ENCODE data around the gene NAP1L1. TPM values are rescaled to one million over a fixed set of nuclear protein-coding genes. Genes with fewer than 3 reads are reported as not detected.

The NAP1L1 gene
- total RNA-seq, 1 experiment from 2014 or later: 587 TPM

DNA sequence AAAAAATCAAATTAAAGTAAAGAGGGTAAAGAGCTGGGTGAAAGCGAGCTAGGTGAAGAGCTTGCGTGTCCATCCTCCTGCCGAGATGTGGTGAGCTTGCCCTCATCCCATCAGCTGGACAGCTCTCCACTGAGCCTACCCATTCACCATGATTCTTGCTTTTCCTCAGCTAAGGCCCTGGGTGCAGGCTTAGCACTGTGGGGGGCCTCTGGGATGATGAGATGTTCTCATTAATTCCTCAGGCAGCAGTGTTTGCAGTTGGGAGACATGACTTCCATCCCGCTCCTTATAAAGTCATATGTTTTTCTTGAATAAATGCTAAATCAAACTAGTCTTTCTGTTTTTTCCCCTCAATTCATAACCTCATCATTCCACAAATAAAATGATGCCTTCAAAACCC, 70.9 kb downstream of the NAP1L1 start:
- peaks cover 28% of the 10 kb centered on the region for H3F3A ChIP-seq (ENCODE audit: insufficient read depth, low read depth)
- no peak overlapping the region for H2AFZ ChIP-seq
- CTCF ChIA-PET: no interaction called here
- H3K79me2 ChIP-seq (ENCODE audit: low read depth): no peaks in the 10 kb centered on the region
- no peaks in the 10 kb centered on the region for H3K9me2 ChIP-seq (ENCODE audit: insufficient read depth)
- no peaks in the 10 kb centered on the region for H3K27me3 ChIP-seq (ENCODE audit: insufficient read depth, low read depth)
- intact Hi-C loops (cut with micrococcal nuclease; ENCODE audit: unreplicated experiment): no loop called here
- no TSS peak for BruUV-seq (replicated peaks)
- POLR2A ChIA-PET (ENCODE audit: unreplicated experiment): interaction anchor here (0.6 to 0.7 kb wide), 2 partner anchors 11 to 123 kb away, joined by 3 to 6 read pairs; no protein-coding TSS in a partner anchor
- H3K4me1 ChIP-seq (replicated peaks; ENCODE audit: insufficient read depth): peaks cover 44% of the 10 kb centered on the region
- TF ChIP-seq, protein P1, sequence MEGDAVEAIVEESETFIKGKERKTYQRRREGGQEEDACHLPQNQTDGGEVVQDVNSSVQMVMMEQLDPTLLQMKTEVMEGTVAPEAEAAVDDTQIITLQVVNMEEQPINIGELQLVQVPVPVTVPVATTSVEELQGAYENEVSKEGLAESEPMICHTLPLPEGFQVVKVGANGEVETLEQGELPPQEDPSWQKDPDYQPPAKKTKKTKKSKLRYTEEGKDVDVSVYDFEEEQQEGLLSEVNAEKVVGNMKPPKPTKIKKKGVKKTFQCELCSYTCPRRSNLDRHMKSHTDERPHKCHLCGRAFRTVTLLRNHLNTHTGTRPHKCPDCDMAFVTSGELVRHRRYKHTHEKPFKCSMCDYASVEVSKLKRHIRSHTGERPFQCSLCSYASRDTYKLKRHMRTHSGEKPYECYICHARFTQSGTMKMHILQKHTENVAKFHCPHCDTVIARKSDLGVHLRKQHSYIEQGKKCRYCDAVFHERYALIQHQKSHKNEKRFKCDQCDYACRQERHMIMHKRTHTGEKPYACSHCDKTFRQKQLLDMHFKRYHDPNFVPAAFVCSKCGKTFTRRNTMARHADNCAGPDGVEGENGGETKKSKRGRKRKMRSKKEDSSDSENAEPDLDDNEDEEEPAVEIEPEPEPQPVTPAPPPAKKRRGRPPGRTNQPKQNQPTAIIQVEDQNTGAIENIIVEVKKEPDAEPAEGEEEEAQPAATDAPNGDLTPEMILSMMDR (conservative IDR thresholded peaks at IDR 0.05): no peak
- no peak for TF ChIP-seq EZH2 (IDR thresholded peaks at IDR 0.05; ENCODE audit: low read depth)
- H4K20me1 ChIP-seq (ENCODE audit: insufficient read depth): no peaks in the 10 kb centered on the region
- no peak overlapping the region for H3K4me2 ChIP-seq
- no peak overlapping the region for H3K27ac ChIP-seq
- no peaks in the 10 kb centered on the region for H3K36me3 ChIP-seq (ENCODE audit: low read depth)
- no peaks in the 10 kb centered on the region; the same call in 1 of the 2 replicates for H3K9me3 ChIP-seq (ENCODE audit: insufficient read depth, low read depth)
- no peak for DNase-seq
- no peak overlapping the region for H3K4me3 ChIP-seq

DNA sequence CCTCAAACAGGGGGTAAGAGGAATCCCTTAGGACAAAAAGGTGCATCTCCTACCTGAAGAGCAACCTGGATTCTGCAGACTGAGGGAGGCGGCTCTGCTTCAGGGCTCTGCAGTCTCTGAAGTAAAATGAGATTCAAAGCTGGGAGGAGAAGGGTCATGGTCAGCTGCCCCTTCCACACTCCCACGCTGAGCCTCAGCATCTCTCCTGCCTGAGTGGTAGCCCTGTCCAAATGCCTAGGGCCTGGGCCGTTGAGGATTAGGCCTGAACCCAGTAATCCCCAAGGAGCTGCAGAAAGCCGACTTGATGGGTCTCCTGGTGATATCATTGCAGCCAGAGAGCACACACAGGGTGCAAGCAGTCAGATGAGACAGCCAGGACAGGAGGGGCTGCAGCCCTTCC, 71.8 kb downstream of the NAP1L1 start:
- H3K27me3 ChIP-seq (ENCODE audit: insufficient read depth, low read depth): no peaks in the 10 kb centered on the region
- H3K79me2 ChIP-seq (ENCODE audit: low read depth): no peaks in the 10 kb centered on the region
- no TSS peak for BruUV-seq (replicated peaks)
- no peak for DNase-seq
- H3K4me2 ChIP-seq: no peak overlapping the region
- TF ChIP-seq EZH2 (IDR thresholded peaks at IDR 0.05; ENCODE audit: low read depth): no peak
- TF ChIP-seq, protein P1 (conservative IDR thresholded peaks at IDR 0.05): no peak
- H3K4me3 ChIP-seq: no peak overlapping the region
- H3K27ac ChIP-seq: no peak overlapping the region
- H2AFZ ChIP-seq: no peak overlapping the region
- H3K36me3 ChIP-seq (ENCODE audit: low read depth): no peaks in the 10 kb centered on the region
- intact Hi-C loops (cut with micrococcal nuclease; ENCODE audit: unreplicated experiment): no loop called here
- no peaks in the 10 kb centered on the region; the same call in 1 of the 2 replicates for H3K9me3 ChIP-seq (ENCODE audit: insufficient read depth, low read depth)
- H4K20me1 ChIP-seq (ENCODE audit: insufficient read depth): no peaks in the 10 kb centered on the region
- H3K4me1 ChIP-seq (replicated peaks; ENCODE audit: insufficient read depth): peaks cover 35% of the 10 kb centered on the region
- H3K9me2 ChIP-seq (ENCODE audit: insufficient read depth): no peaks in the 10 kb centered on the region
- peaks cover 18% of the 10 kb centered on the region for H3F3A ChIP-seq (ENCODE audit: insufficient read depth, low read depth)
- CTCF ChIA-PET: no interaction called here
- POLR2A ChIA-PET (ENCODE audit: unreplicated experiment): interaction anchor here (0.5 kb wide), 1 partner anchor 251 kb away, joined by 3 read pairs; no protein-coding TSS in a partner anchor

DNA sequence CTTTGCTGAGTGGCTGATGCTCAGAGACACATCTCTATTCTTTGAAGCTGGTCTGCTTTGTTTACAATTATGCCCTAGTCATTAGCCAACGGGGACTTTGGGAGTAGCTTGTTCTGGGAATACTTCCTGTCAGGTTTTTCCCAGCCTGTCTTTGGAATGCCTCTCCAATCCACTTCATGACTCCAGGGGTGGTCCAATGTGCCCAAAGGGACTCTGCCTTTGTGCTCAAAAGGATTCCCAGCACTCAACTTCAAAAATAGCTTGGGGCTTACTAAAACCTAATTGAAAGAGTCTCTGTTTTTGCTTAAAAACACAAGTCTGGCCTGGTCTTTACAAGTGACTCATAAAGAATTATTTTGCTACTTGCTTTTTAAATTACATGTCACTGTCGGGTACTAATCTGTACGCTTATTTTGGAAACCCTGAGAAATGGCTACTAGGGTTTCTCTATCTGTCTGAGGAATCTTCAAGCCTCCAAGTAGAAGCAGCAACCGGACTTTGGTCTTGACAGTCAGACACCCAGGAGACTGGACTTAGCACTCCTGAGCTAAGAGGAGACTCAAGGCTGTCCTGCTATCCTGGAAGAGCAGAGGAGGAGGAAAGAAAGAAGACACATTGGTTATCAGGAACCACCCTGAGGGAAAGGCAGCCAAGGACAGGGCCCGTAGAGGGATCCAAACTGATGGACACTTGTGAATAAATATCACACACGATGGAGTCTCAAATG, 73.6 kb downstream of the NAP1L1 start:
- no peak overlapping the region for H3K4me2 ChIP-seq
- no peaks in the 10 kb centered on the region for H4K20me1 ChIP-seq (ENCODE audit: insufficient read depth)
- intact Hi-C loops (cut with micrococcal nuclease; ENCODE audit: unreplicated experiment): no loop called here
- peaks cover 24% of the 10 kb centered on the region for H3K4me1 ChIP-seq (replicated peaks; ENCODE audit: insufficient read depth)
- H3K9me3 ChIP-seq (ENCODE audit: insufficient read depth, low read depth): no peaks in the 10 kb centered on the region
- no peaks in the 10 kb centered on the region for H3K9me2 ChIP-seq (ENCODE audit: insufficient read depth)
- ChIA-PET CTCF (no interaction called here), POLR2A (ENCODE audit: unreplicated experiment) (no interaction called here)
- no peaks in the 10 kb centered on the region for H3K79me2 ChIP-seq (ENCODE audit: low read depth)
- peaks cover 9% of the 10 kb centered on the region; the same call in 1 of the 2 replicates for H3F3A ChIP-seq (ENCODE audit: insufficient read depth, low read depth)
- H2AFZ ChIP-seq: no peak overlapping the region
- no peaks in the 10 kb centered on the region for H3K27me3 ChIP-seq (ENCODE audit: insufficient read depth, low read depth)
- H3K36me3 ChIP-seq (ENCODE audit: low read depth): no peaks in the 10 kb centered on the region
- no peak for DNase-seq
- no peak overlapping the region for H3K27ac ChIP-seq
- no peak overlapping the region for H3K4me3 ChIP-seq
- TF ChIP-seq EZH2 (IDR thresholded peaks at IDR 0.05; ENCODE audit: low read depth): no peak
- TF ChIP-seq, protein P1 (conservative IDR thresholded peaks at IDR 0.05): no peak
- no TSS peak for BruUV-seq (replicated peaks)

Data from PC-9 (cell line).